Activated CD4-positive, CD25-positive, alpha-beta regulatory T cell treated with anti-CD3 and anti-CD28 coated beads, Interleukin-2, amount 50 U/mL, for 72 hours (primary cell): ENCODE data around the gene PPM1L.
"Not testable (repeated sequence)": the region's sequence is repeated elsewhere in the genome, so short reads cannot be mapped to it uniquely, and the experiment has no call there.

Experiments
- DNase-seq: peaks from one replicate; pipeline ENCODE4 v3.0.0; 2021

The PPM1L gene

DNA sequence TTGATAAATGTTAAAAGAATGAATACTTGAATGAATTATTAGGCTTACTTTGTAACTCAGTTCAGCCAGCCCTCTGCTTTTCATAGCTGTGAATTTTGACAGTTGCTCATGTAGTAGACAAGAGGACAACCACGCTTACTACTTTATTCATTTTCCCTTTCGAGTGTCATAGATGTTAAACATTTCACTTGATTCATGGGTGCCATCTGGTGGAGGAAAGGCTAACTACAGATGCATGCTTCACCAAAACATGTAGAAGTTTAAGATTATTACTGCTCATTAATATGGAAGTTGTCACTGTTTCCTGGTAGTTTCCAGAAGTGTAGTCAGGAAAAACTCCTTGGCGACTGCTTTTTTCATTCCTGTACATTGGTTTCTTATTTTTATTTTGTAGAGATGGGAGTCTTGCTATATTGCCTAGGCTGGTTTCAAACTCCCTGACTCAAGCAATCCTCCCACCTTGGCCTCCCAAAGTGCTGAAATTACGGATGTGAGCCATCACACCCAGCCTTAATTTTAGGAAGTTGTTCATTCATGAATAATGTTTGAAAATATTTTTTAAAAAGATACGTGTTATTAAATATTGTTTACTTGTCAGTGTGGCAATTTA lies 186.0 kb downstream of the PPM1L start:
- peak; percentile 54 for DNase-seq

DNA sequence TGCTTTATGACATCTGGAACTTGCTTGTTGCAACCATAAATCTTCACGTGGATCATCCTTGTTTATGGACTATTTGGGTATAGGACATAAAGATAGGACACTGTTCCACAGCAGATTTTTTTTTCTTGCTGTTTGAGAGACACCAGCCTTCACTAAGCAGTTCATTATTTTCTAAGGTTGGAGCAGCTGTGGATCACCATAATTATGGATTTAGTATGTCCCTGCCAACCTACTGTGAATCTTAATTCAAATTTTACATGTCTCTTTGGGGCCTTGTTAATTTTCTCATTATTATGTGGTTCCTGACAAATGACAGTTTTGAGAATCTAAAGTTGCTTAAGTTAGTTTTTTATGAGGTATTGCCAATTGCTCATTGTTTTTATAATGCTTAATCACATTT lies 188.0 kb downstream of the PPM1L start:
- DNase-seq: no peak

DNA sequence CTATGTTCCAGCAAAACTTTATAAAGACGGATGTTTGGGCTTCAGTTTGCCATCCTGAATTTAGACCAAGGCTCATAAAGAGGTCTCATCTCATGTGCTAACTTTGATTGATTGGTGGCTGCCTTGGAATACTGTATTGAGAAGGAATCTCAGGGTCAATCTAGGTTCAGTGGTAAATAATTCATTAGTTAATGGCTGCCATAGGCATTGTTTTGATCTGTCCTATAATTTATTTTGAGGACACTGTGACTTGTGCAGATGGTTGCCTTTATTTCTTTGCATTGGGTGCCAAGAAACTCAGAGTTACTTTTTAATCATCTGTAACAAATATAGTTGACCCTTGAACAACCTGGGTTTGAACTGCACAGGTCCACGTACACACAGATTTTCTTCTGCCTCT lies 189.3 kb downstream of the PPM1L start:
- no peak for DNase-seq

DNA sequence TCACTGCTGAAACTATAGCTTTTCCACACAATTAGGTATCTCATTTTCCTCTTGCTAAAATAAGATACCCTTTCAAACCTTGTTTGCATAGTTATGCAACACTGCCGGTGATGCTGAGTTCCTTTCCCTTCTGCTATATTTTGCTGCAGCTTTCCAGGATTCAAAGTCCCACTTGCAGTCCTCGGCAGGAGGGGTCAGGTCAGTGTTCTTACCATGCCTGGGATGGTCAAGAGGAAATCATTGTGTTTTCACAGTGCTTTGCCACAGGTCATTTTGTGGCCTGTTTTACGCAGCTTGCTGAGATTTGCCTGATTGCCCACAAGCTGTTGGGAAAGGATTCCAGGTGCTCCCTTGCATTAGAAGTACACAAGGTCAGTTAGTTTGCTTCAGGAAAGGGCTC lies 192.2 kb downstream of the PPM1L start:
- no peak for DNase-seq

DNA sequence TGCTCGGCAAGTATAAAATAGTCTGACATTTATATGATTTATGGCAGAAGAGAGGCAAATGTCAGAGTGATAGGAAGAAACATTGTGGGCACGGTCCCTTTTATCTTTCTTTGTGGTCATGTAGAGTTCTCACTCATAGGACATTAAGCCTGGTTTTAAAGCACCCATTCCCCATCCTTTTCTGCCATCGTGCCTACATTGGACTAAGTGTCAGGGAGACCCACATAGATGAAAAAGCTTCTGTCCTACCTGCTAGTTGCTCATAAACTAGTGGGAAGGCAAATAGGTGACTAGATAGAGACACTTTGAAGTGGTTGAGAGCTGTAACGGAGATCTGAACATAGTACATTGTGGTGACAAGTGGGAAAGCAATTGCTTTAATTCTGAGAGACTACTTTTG lies 193.4 kb downstream of the PPM1L start:
- no peak for DNase-seq

DNA sequence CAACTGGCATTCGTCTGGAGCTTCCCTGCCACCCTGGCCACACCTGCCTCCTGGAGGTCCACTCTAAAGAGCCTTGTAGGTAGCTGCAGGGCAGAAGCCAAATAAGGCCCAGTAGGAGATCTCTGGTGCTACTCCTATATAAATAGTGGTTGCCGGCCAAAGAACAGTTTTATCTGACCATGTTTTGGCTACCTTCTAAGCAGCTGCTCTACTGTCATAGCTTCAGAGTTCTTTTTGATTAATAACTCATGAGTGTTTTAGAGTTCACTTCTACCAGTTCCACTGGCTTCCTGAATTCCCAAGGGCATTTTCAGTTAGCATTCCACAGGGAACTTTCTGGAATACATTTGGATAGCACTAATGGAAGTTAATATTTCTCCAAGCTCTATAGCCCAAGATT lies 194.5 kb downstream of the PPM1L start:
- no peak for DNase-seq

DNA sequence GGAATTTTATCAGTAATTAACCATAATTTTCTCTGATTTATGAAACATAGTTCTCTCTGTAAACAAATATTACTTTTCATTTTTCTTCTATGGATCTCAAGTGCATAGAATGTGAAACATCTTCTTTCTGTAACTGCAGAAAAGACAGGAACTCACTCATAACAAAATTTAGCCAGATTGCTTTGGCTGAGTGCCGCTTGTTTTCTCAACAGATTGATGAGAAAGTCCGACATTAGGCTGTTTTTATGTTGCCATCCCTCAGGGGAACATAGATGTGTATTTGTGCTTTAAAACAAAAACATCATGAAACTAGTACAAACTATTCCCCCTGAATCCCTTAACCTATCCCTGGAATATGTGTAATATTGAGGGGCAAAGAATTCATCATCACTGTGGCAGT lies 194.9 kb downstream of the PPM1L start:
- no peak for DNase-seq

DNA sequence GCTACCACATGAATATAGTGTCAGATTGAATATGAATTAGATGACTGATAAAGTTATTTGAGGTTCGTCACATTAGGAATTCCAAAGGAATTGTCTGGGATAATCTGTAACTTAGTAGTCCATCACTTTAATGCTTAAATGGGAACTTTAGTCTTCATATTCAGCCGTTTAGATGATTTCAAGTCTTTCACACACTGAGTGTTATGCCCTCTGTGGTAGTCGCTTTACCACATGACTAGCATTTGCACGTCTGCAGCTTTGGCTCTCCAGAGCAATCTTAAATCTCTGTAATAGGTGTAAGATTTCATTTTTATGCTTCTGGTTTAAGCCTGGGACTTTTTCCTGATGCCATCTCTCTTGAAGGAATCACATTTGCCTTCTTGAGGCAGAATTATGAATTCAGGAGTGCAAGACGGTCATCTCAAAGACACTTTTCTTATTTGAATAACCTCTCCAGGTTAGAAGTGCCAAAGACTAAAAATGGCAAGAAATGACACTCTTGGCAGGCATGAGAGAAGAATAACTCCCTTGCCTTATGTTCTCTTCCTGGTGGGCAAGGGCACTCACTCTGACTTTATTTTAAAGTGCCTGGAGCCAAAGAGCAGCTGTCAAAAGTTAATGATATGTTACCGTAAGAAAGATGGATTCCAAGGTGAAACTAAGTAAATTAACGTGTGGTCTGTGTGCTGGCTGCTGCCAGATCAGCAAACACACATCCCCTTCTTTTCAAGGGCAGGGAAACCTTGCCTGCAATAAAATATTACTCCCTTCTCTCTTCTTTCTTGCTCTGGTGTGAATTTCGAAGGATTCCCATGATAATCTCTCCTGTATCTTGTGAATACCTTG lies 195.8 kb downstream of the PPM1L start:
- DNase-seq: no peak

DNA sequence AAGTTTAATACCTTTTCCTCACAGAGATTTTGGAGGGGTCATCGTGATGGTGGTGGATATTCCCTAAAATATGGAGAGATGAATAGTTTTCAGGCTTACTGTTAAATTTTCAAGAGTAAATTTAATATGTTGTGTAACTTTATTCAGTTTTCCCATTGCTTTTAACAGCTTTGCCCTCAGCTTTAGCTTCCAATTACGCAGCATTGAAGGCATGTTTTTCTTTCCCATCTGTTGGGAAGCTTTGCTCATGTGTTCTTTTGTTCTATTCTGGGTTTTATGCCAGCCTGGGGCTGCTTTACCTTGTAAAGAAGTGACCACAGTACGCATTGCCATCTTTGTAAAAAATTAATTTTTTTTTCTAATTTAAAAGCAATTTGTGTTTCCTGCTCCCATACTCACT lies 197.7 kb downstream of the PPM1L start:
- no peak for DNase-seq

DNA sequence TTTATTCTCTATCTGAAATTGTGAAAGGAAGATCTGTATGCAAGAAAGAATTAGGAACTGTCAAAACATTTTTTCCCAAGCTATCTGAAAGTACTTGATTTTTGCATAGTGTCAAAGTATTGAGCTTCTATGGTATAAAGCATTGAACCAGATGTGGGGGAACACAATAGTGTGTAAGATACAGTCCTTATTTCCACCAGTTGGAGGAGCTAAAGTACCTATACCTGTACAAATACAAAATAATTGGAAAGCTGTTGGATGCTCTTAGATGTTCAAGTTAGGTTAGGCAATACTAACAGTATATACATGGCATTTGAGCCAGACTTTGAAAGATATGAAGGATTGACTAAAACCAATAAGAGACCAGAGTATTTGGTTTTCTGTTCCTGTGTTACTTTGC lies 200.8 kb downstream of the PPM1L start:
- DNase-seq: no peak

DNA sequence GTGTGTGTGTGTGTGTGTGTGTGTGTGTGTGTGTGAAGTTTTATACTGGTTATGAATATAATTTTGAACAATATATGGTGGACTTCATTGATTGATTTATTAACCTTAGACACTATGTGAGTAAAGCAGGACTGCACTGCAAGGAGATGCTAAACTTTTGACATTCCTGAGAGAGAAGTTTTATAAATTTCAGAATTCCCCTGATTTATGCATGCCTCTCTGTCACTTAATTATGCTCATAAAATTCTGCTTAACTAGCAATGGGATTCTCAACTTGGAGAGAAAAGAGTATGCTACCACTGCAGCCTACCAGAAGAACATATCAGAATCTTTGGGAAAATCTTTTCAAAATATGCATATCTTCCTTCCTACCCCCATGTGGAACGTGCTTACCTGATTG lies 204.5 kb downstream of the PPM1L start:
- no peak for DNase-seq

DNA sequence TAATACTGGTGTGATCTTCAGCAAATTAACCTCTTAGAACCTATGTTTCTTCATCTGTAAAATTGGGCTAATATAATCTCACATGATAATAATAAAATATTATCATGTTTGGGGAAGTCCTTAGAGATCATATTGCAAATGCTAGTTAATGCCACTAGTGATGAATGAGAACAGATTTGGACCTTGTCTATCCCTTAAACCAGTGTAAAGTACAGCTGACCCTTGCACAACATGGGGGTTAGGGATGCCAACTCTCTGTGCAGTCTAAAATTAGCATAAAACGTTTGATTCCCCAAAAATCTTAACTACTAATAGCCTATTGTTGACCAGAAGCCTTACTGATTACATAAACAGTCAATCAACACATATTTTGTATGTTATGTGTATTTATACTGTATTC lies 207.9 kb downstream of the PPM1L start:
- DNase-seq: no peak

DNA sequence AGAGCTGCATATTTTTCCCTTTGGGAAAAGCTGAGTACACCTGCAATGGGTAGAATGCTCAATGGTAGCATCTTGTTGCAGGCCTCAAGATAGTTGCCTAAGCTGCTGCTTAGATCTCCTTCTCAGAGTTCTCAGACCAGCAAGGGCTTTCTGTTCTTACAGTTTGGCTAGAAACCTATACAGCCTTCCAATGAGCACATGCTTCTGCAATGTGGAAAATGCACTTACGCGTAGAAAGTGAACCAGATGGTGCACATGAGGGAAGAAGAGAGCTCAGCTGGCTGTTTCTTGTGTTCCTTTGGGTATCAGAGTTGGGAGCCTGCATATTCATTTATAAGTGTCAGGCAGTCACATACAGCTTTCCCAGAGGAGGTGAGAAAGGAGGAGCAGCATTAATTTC lies 212.7 kb downstream of the PPM1L start:
- no peak for DNase-seq

DNA sequence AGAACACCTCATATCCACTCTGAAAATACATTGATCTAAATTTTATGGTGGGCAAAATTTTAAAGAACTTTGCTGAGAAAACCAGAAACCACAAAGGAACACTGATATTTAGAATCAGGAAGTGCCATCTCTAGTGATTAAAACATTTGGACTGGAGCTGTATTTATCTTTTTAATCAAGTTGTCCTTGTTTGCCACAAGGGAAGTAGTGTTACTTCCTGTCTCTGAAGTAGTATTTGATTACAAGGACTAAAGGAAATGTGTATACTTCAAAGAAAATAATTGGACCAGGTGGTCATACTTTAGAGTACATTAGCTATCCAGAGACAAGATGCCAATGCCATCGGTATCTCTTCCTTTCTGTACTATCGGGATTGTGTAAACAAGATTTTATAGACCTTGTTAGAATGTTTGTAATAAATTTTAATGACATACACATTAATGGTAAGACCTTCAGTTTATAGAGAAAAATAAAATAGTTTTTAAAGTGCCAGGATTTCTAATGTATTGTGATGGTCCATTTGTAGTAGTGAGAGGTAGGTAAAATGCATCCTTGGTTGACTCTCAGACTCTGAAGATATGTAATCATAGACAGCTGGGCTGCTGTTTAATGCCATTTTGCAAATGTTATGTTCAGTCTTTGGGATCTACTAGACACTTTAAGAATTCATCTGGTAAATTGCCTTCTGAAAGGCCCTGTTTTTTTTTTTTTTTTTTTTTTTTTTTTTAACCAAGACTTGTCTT lies 217.2 kb downstream of the PPM1L start:
- DNase-seq: no peak

DNA sequence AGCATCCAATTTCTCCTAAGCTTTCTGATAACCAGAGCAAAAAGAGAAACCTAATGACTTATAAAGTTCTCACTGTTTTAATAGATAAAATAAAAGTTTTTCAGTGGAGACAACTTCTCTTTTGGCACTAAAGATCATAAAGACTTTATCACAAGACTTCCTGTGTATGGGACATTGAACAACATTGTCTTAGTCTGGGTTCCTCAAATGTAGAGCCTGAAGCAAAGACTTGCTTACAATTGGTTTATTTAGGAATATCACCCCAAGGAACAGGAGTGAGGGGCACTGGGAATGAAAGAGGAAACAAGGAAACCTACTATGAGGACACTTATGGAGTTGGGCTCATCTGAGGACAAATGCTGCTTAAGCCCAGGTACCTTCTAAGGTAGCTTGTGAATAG lies 221.7 kb downstream of the PPM1L start:
- DNase-seq: no peak

DNA sequence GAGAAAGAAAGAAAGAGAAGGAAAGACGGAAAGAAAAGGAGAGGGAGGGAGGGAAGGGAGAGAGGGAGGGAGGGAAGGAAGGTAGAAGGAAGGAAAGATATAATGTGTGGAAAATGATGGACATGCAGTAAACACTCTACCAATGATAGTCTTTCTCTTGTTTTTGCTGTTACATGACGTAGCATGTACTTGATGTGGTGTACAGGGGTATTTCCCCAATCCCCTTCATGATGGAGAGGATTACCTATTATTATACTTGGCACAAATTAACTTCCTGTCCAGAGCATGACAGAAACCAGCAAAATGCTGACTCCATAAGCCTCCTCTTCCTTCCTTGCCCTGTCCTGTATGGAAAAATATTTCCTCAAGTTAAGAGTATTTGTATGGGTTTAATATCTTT lies 224.7 kb downstream of the PPM1L start:
- no peak for DNase-seq

DNA sequence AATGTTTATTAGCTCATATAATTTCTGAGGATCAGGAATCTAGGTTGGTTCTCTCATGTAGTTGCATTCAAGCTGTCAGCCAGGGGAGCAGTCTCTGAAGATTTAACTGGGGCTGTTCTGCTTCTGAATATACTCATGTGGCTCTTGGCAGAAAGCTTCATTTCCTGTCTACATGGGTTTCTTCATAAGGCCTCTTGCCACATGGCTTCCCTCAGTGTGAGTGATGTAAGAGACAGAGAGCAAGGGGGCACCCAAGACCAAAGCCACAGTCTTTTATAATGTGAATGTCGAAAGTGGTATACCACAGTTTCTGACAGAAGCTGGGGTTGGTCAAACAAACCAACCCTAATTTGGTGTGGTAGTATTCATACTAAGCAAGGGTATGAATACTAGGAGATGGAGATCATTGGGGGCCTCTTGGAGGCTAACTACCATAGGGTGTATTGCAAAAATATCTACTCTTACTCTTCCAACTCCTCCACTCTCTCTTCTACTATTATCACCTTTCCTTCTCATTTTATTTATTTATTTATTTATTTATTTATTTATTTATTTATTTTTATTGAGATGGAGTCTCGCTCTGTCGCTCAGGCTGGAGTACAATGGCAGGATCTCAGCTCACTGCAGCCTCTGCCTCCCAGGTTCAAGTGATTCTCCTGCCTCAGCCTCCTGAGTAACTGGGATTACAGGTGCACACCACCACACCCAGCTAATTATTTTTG lies 225.3 kb downstream of the PPM1L start:
- DNase-seq: no peak

DNA sequence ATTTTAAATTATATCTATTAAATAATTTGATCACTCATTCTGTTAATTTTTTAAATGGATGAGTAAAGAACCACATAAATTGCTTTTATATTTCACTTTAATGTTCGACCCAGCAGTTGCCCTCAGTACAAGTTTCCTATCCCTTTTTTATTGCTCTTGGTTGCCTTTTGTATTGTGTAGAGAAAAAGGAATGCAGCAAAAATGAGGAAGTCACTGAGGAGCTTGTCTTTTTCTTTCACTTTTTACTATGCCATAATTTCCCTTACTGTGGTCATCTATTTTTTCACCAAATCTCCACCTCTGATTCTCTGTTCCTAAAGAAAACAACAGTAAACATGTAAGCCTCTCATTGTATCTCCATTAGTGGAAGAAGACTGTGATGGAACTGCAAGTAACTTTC lies 226.5 kb downstream of the PPM1L start:
- no peak for DNase-seq

DNA sequence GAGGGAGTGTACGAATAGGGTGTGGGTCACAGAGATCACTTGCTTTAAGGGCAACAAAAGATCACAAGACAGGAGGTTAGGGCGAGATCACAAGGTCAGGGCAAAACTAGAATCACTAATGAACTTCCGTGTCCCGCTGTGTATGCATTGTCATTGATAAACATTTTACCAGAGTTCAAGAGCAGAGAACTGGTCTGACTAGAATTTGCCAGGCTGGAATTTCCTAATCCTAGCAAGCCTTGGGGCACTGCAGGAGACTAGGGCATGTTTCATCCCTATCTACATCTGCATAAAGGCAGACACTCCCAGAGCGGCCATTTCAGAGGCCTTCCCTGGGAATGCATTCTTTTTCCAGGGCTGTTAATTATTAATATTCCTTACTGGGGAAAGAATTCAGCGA lies 227.9 kb downstream of the PPM1L start:
- not testable (repeated sequence) for DNase-seq

DNA sequence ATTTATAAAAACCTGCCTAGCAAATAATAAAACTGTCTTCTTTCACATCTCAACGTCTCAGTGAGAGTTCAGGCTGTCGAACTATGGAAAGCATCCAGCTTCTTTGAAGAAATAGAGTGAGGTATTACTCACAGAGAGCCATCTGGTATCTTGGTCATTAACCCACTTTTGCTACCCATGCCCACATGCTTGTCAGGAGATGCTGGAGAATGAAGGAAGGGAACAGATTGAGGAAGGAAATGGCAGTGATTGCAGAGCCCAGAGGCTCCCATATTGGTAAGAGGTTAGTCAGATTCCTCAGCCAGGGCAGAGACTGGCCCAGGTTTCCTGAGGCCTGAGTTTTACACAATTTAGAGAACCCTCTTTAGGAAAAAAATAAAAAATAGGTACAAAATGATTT lies 230.0 kb downstream of the PPM1L start:
- no peak for DNase-seq

DNA sequence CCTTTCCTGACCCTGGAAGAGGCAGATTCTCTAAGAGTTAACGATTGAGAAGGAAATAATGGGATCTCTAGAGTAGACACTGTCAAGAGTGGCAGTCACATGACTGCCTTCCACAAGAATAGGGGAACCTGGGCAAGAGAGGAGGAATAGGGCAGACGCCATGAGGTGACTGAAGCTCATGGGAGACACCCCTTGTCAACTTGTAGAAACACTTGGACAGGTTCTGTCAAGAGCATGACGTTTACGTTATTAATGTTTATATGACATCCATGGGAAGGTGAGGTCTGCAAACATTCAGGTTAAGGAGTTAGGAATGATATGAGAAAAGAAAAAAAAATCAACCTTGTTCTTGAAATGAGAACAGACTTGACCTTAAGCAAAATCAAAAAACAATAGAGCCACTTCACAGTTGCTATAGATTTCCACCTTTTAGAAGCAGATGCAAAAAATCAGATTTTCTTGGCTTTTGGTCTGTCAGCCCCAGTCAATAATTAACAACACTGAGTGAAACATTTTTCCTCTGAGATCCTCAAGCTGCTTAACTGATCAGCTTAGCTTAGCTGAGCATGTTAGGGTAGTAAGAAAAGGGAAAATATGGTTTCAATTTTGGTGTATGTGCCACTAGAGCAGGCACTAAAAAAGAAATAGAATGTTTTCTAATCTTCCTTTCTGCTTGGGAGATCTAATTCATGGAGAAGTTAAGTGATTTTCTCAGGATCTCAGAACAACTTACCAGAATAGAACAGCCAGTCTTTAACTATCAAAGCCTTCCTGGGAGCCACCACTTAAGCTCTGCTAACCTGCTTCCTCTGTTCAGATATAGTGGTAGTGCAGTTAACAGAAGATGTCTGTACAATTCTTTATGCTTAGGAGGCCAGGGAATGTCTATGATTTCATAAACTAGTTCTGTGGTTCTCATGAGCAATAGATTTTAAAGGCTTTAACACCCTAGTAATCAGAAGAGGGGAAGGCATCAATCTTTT lies 232.2 kb downstream of the PPM1L start:
- no peak for DNase-seq

DNA sequence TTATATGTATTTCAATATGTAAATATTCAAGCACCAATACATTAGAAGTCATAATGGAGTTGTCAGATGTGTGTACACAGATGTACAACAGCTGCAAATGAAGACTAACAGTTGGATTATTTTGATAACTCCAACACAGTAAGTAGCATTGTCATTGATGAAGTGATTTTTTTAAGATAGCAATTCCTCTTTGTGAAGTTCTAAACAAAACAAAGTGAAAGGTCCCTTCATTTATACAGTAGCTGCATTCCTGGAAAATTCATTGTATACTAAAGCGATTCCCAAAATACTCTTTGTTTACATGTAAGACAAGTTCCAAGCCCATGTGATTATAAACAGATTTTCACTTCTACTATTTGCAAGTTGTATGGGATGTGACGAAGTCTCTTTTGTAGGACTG lies 234.4 kb downstream of the PPM1L start:
- DNase-seq: no peak
